ENCODE measurements around the gene KITLG. TPM values are rescaled to one million over a fixed set of nuclear protein-coding genes. Genes with fewer than 3 reads are reported as not detected.

KITLG gene
- total RNA-seq, 1 experiment from 2014 or later: 11.7 TPM

DNA sequence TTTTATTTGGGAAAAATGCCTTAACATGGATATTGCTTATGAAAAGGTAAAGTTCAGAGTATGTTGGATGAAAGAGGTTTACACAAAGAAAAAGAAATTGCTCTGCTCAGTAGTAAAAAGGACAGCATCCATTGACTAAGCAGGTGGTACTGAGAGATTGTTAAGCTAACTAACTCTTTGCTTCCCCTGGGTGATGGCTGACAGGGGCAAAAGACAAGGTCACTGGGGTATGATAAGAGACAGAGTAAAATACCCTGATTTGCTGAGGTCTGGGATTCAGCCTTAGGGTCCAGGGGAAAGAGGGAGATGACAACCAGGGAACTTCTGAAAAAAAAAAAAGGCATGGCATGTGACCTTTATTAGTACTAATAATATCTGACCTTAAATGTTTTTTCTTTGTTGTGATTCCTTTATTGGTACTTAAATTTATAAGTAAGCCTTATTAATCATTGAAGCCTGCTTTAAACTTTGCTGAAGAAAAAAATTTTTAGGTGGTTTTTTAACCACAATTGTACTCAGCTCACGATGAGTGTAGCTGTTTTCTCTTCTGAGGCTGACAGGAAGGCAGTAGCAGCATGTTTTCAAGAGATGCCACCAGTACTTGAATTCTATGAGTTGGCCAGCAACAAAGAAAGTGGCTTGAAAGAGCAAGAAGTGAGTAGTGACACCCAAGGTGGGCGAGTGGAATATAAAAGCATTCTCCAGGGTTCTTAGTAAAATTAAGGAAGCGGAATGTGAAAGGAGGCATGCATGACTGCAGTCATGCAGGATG, 43.7 kb upstream of the KITLG start:
- Histone ChIP-seq H3K79me1 (ENCODE audit: insufficient read depth, low read depth, low read length, poor library complexity, severe bottlenecking) (no peaks in the 10 kb centered on the region), H3K27me3 (ENCODE audit: insufficient read depth, low read length) (no peaks in the 10 kb centered on the region), H2AFZ (ENCODE audit: low read length) (no peak overlapping the region), H4K8ac (replicated peaks; ENCODE audit: insufficient read length, low read depth, low read length) (no peak overlapping the region), H2BK12ac (ENCODE audit: insufficient read length, low read depth, low read length) (no peak overlapping the region), H3K23ac (ENCODE audit: insufficient read length, low read depth, low read length) (no peak overlapping the region), H3K4me1 (ENCODE audit: insufficient read depth, low read length) (no peaks in the 10 kb centered on the region), H2BK5ac (ENCODE audit: insufficient read length, low read length) (no peak overlapping the region), H3T11ph (ENCODE audit: low read length) (no peak overlapping the region), H3K4me2 (ENCODE audit: insufficient read depth, insufficient read length, low read length) (no peak overlapping the region), H3K56ac (ENCODE audit: insufficient read length, low read depth, low read length) (no peak overlapping the region), H4K91ac (ENCODE audit: insufficient read length, low read depth, low read length) (no peak overlapping the region), H3K9ac (ENCODE audit: extremely low read depth, insufficient read length, low read length) (no peak overlapping the region), H2BK15ac (ENCODE audit: low read depth, low read length) (no peak overlapping the region), H2BK20ac (ENCODE audit: low read depth, low read length, poor library complexity, severe bottlenecking) (no peak overlapping the region), H3K23me2 (ENCODE audit: insufficient read length, low read depth, low read length, poor library complexity, severe bottlenecking) (no peaks in the 10 kb centered on the region), H4K20me1 (ENCODE audit: control insufficient read depth, insufficient read depth, insufficient read length) (no peaks in the 10 kb centered on the region), H4K5ac (ENCODE audit: insufficient read length, low read depth, low read length) (no peak overlapping the region), H3K18ac (ENCODE audit: insufficient read length, low read depth, low read length) (no peak overlapping the region), H3K9me3 (ENCODE audit: control insufficient read depth, low read depth, low read length) (no peaks in the 10 kb centered on the region), H2BK120ac (ENCODE audit: low read depth, low read length, poor library complexity, severe bottlenecking) (no peak overlapping the region), H3K14ac (ENCODE audit: insufficient read depth, low read length) (no peak overlapping the region), H2AK5ac (ENCODE audit: insufficient read length, low read length) (no peak overlapping the region), H3K79me2 (ENCODE audit: insufficient read depth, low read length) (no peaks in the 10 kb centered on the region), H3K4ac (ENCODE audit: low read depth, low read length) (no peak overlapping the region), H3K27ac (ENCODE audit: insufficient read length, low read depth, low read length) (no peak overlapping the region)
- Mint-ChIP-seq H3K27ac (peak overlapping the region in 2 of 3 experiments; percentile 2 to 66; a peak in 3 of 7 replicates), H3K27me3 (ENCODE audit: low read depth) (no peaks in the 10 kb centered on the region), H3K4me1 (peaks cover 18 to 23% of the 10 kb centered on the region in 2 experiments), H3K36me3 (ENCODE audit: insufficient read depth in 1 of 3, low read depth in 3 of 3) (peaks cover 0 to 6% (median 0%) of the 10 kb centered on the region in 3 experiments; a peak in 3 of 7 replicates), H3K4me3 (no peak overlapping the region; a peak in 1 of 5 replicates), H3K9me3 (peaks cover 0 to 6% of the 10 kb centered on the region in 2 experiments; a peak in 1 of 5 replicates)
- TF ChIP-seq, protein P1, sequence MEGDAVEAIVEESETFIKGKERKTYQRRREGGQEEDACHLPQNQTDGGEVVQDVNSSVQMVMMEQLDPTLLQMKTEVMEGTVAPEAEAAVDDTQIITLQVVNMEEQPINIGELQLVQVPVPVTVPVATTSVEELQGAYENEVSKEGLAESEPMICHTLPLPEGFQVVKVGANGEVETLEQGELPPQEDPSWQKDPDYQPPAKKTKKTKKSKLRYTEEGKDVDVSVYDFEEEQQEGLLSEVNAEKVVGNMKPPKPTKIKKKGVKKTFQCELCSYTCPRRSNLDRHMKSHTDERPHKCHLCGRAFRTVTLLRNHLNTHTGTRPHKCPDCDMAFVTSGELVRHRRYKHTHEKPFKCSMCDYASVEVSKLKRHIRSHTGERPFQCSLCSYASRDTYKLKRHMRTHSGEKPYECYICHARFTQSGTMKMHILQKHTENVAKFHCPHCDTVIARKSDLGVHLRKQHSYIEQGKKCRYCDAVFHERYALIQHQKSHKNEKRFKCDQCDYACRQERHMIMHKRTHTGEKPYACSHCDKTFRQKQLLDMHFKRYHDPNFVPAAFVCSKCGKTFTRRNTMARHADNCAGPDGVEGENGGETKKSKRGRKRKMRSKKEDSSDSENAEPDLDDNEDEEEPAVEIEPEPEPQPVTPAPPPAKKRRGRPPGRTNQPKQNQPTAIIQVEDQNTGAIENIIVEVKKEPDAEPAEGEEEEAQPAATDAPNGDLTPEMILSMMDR (conservative IDR thresholded peaks at IDR 0.05): no peak
- no CpG with 5 or more reads among the region's 3 CpGs for WGBS (ENCODE audit: extremely low coverage, insufficient read length, low lambda C conversion rate)
- no peak for DNase-seq

Data from H9 (cell line).